ENCODE data around the gene CFI. TPM values are rescaled to one million over a fixed set of nuclear protein-coding genes. Genes with fewer than 3 reads are reported as not detected.

CFI gene
- total RNA-seq, 2 experiments from 2014 or later, result not detected

GRCh38 chr4:109752525-109752924 lies 49.3 kb downstream of the CFI start:
- Mint-ChIP-seq H3K27me3 (peaks cover 7% of the 10 kb centered on the region), H3K4me1 (no peaks in the 10 kb centered on the region), H3K36me3 (no peaks in the 10 kb centered on the region), H3K27ac (no peak overlapping the region), H3K9me3 (no peaks in the 10 kb centered on the region), H3K4me3 (no peak overlapping the region)
- DNase-seq, result no peak

- H3K36me3 Mint-ChIP-seq, result no peaks in the 10 kb centered on the region
- H3K9me3 Mint-ChIP-seq, result no peaks in the 10 kb centered on the region
- H3K27ac Mint-ChIP-seq, result no peak overlapping the region
- DNase-seq, result no peak
- H3K4me3 Mint-ChIP-seq, result no peak overlapping the region
- H3K4me1 Mint-ChIP-seq, result no peaks in the 10 kb centered on the region
- peaks cover 3% of the 10 kb centered on the region for H3K27me3 Mint-ChIP-seq
Measured at GRCh38 chr4:109751852-109752251, 49.9 kb downstream of the CFI start.

- H3K4me1 Mint-ChIP-seq, result no peaks in the 10 kb centered on the region
- no peak overlapping the region for H3K4me3 Mint-ChIP-seq
- H3K36me3 Mint-ChIP-seq, result no peaks in the 10 kb centered on the region
- no peaks in the 10 kb centered on the region for H3K9me3 Mint-ChIP-seq
- no peak overlapping the region for H3K27ac Mint-ChIP-seq
- H3K27me3 Mint-ChIP-seq, result peaks cover 3% of the 10 kb centered on the region
- DNase-seq, result no peak
Measured at GRCh38 chr4:109750652-109751244, 51.1 kb downstream of the CFI start.

- Mint-ChIP-seq H3K27me3 (peaks cover 2% of the 10 kb centered on the region), H3K4me3 (no peak overlapping the region), H3K27ac (no peak overlapping the region), H3K4me1 (no peaks in the 10 kb centered on the region), H3K36me3 (no peaks in the 10 kb centered on the region), H3K9me3 (no peaks in the 10 kb centered on the region)
- DNase-seq, result no peak
Measured at GRCh38 chr4:109749388-109750082, 52.3 kb downstream of the CFI start.

- Mint-ChIP-seq H3K36me3 (no peaks in the 10 kb centered on the region), H3K27me3 (no peaks in the 10 kb centered on the region), H3K4me1 (no peaks in the 10 kb centered on the region), H3K27ac (no peak overlapping the region), H3K9me3 (no peaks in the 10 kb centered on the region), H3K4me3 (no peak overlapping the region)
- DNase-seq, result no peak
Measured at GRCh38 chr4:109748114-109748513, 53.7 kb downstream of the CFI start.

- H3K9me3 Mint-ChIP-seq, result no peaks in the 10 kb centered on the region
- no peak for DNase-seq
- H3K27me3 Mint-ChIP-seq, result no peaks in the 10 kb centered on the region
Measured at GRCh38 chr4:109746728-109747127, 55.1 kb downstream of the CFI start.

GRCh38 chr4:109745830-109746229 lies 56.0 kb downstream of the CFI start:
- DNase-seq, result no peak
- Mint-ChIP-seq H3K27me3 (no peaks in the 10 kb centered on the region), H3K36me3 (no peaks in the 10 kb centered on the region), H3K4me1 (no peaks in the 10 kb centered on the region), H3K9me3 (no peaks in the 10 kb centered on the region), H3K4me3 (no peak overlapping the region), H3K27ac (no peak overlapping the region)

More at GRCh38 chr4:109746728-109747127, 55.1 kb downstream of the CFI start:
- Mint-ChIP-seq H3K36me3 (no peaks in the 10 kb centered on the region), H3K4me1 (no peaks in the 10 kb centered on the region), H3K4me3 (no peak overlapping the region), H3K27ac (no peak overlapping the region)

GRCh38 chr4:109739547-109739946 lies 62.3 kb downstream of the CFI start:
- Mint-ChIP-seq H3K9me3 (no peaks in the 10 kb centered on the region), H3K36me3 (no peaks in the 10 kb centered on the region), H3K4me3 (no peak overlapping the region), H3K27ac (no peak overlapping the region), H3K27me3 (peaks cover 4% of the 10 kb centered on the region), H3K4me1 (no peaks in the 10 kb centered on the region)
- DNase-seq, result no peak

GRCh38 chr4:109738104-109738872 lies 63.5 kb downstream of the CFI start:
- no peaks in the 10 kb centered on the region for H3K36me3 Mint-ChIP-seq
- no peaks in the 10 kb centered on the region for H3K9me3 Mint-ChIP-seq
- peaks cover 4% of the 10 kb centered on the region for H3K27me3 Mint-ChIP-seq

GRCh38 chr4:109735566-109736365 lies 66.0 kb downstream of the CFI start:
- no peak overlapping the region for H3K27ac Mint-ChIP-seq
- no peak overlapping the region for H3K4me3 Mint-ChIP-seq
- H3K27me3 Mint-ChIP-seq, result peaks cover 4% of the 10 kb centered on the region
- no peak for DNase-seq
- no peaks in the 10 kb centered on the region for H3K4me1 Mint-ChIP-seq
- no peaks in the 10 kb centered on the region for H3K9me3 Mint-ChIP-seq
- no peaks in the 10 kb centered on the region for H3K36me3 Mint-ChIP-seq

More at GRCh38 chr4:109738104-109738872, 63.5 kb downstream of the CFI start:
- Mint-ChIP-seq H3K4me1 (no peaks in the 10 kb centered on the region), H3K27ac (no peak overlapping the region), H3K4me3 (no peak overlapping the region)
- no peak for DNase-seq

- H3K4me3 Mint-ChIP-seq, result no peak overlapping the region
- DNase-seq, result no peak
- H3K27ac Mint-ChIP-seq, result no peak overlapping the region
- no peaks in the 10 kb centered on the region for H3K36me3 Mint-ChIP-seq
- no peaks in the 10 kb centered on the region for H3K9me3 Mint-ChIP-seq
- H3K27me3 Mint-ChIP-seq, result peaks cover 4% of the 10 kb centered on the region
- peaks cover 4% of the 10 kb centered on the region for H3K4me1 Mint-ChIP-seq
Measured at GRCh38 chr4:109733728-109734127, 68.1 kb downstream of the CFI start.

- DNase-seq, result no peak
- Mint-ChIP-seq H3K27me3 (no peaks in the 10 kb centered on the region), H3K4me3 (peak overlapping the region; percentile 79), H3K9me3 (no peaks in the 10 kb centered on the region), H3K36me3 (peaks cover 6% of the 10 kb centered on the region), H3K27ac (peak overlapping the region; percentile 74), H3K4me1 (peaks cover 12% of the 10 kb centered on the region)
Measured at GRCh38 chr4:109730619-109731545, 70.9 kb downstream of the CFI start.

GRCh38 chr4:109729718-109730618 lies 71.8 kb downstream of the CFI start, which contains the start of gene PLA2G12A:
Gene PLA2G12A, minus strand, starts transcription at chr4:109730070. Its CDS starts 261 bp downstream, at chr4:109729809.
- no peaks in the 10 kb centered on the region for H3K9me3 Mint-ChIP-seq
- DNase-seq, result peak; percentile 79
- H3K27me3 Mint-ChIP-seq, result no peaks in the 10 kb centered on the region
- peaks cover 6% of the 10 kb centered on the region for H3K36me3 Mint-ChIP-seq
- H3K4me1 Mint-ChIP-seq, result peaks cover 13% of the 10 kb centered on the region
- peak within 1 kb of the TSS; percentile 88 for H3K4me3 Mint-ChIP-seq
- peak within 1 kb of the TSS; percentile 82 for H3K27ac Mint-ChIP-seq

Data from activated naive CD8-positive, alpha-beta T cell treated with anti-CD3 and anti-CD28 coated beads for 36 hours (primary cell).